CD4-positive, alpha-beta T cell treated with Interleukin-4 for 1 hour (primary cell): ENCODE data around the gene PHF1.
"Not testable (repeated sequence)": the region's sequence is repeated elsewhere in the genome, so short reads cannot be mapped to it uniquely, and the experiment has no call there.

Experiments
- DNase-seq, 2 donors: peaks; one replicate each; pipeline ENCODE4 v3.0.0-alpha.2; 2020 to 2022

Gene PHF1

GRCh38 chr6:33391922-33392594 is 18.8 kb upstream of the PHF1 start:
- peak in 1 of 2 donors; percentile 25 for DNase-seq

- DNase-seq, result no peak
Measured at GRCh38 chr6:33392595-33392948, 18.2 kb upstream of the PHF1 start.

GRCh38 chr6:33392979-33393378 is 17.8 kb upstream of the PHF1 start:
- DNase-seq, result no peak

GRCh38 chr6:33397541-33397940 is 13.3 kb upstream of the PHF1 start:
- no peak for DNase-seq

GRCh38 chr6:33398601-33399000 is 12.2 kb upstream of the PHF1 start:
- DNase-seq, result not testable (repeated sequence)

- DNase-seq, result not testable (repeated sequence)
Measured at GRCh38 chr6:33399881-33400280, 10.9 kb upstream of the PHF1 start.

- DNase-seq, result no peak
Measured at GRCh38 chr6:33404884-33405283, 5.9 kb upstream of the PHF1 start.

GRCh38 chr6:33405386-33405940 is 5.4 kb upstream of the PHF1 start:
- peak in 1 of 2 donors; percentile 29 for DNase-seq

GRCh38 chr6:33406126-33406525 is 4.7 kb upstream of the PHF1 start:
- DNase-seq, result no peak

- peak in 1 of 2 donors; percentile 43 for DNase-seq
Measured at GRCh38 chr6:33407132-33407718, 3.6 kb upstream of the PHF1 start.

GRCh38 chr6:33410050-33410710 is 634 bp upstream of the PHF1 start:
- peak; percentile 98 for DNase-seq

- no peak for DNase-seq
Measured at GRCh38 chr6:33411632-33412005, 805 bp downstream of the PHF1 start.

GRCh38 chr6:33412140-33413009 is 1.6 kb downstream of the PHF1 start:
- DNase-seq, result no peak

GRCh38 chr6:33413241-33414120 is 2.7 kb downstream of the PHF1 start:
- DNase-seq, result peak in 1 of 2 donors; percentile 21

GRCh38 chr6:33414592-33415271 is 3.9 kb downstream of the PHF1 start:
- peak in 1 of 2 donors; percentile 47 for DNase-seq

- DNase-seq, result peak in 1 of 2 donors; percentile 14
Measured at GRCh38 chr6:33415831-33416230, 5.0 kb downstream of the PHF1 start.

GRCh38 chr6:33416386-33417127 is 5.7 kb downstream of the PHF1 start:
- peak in 1 of 2 donors; percentile 43 for DNase-seq

- peak in 1 of 2 donors; percentile 36 for DNase-seq
Measured at GRCh38 chr6:33417128-33417902, 6.5 kb downstream of the PHF1 start.

- DNase-seq, result peak; percentile 100
Measured at GRCh38 chr6:33417903-33418689, 7.3 kb downstream of the PHF1 start, which contains the start of gene CUTA. Gene CUTA (minus strand): TSS chr6:33418107. CDS start chr6:33418000, 107 bp downstream.
